Vagina (tissue), 2 donors: ENCODE results near the gene SUSD3.

Experiments
- CTCF ChIP-seq, 3 experiments: fragments of 450-650 bp in 2 of 3; fragments of 200-600 bp in 1 of 3; sonication (generic) in 1 of 3; IDR thresholded peaks; one replicate each; pipeline ENCODE4 v1.5.1; 2017 to 2019; ENCODE audit warnings: antibody characterized with exemption in 3 of 3, mild to moderate bottlenecking in 2 of 3, moderate library complexity in 2 of 3
- POLR2A ChIP-seq, 2 donors: fragments of 450-650 bp; IDR thresholded peaks; one replicate each; pipeline ENCODE4 v1.6.1; 2017; ENCODE audit warnings: antibody characterized with exemption in 2 of 2, mild to moderate bottlenecking in 2 of 2, moderate library complexity in 2 of 2

GRCh38 chr9:93123561-93124283, 65.2 kb downstream of the SUSD3 start:
- TF ChIP-seq CTCF (IDR thresholded peaks at IDR 0.05), result no peak
- TF ChIP-seq POLR2A (IDR thresholded peaks at IDR 0.05), result no peak
